GM18867 (cell line): ENCODE results near the gene AGAP1.

ENCODE experiments used
- ATAC-seq: cut with Tn5 transposase; IDR thresholded peaks from one replicate; pipeline ENCODE4 v1.9.1; 2021; ENCODE audit warnings: mild to moderate bottlenecking, moderate library complexity; ENCODE audit not compliant: unreplicated experiment

Gene AGAP1

GRCh38 chr2:236171181-236171679 lies 677.4 kb downstream of the AGAP1 start:
- ATAC-seq = no peak

- ATAC-seq = no peak
These were observed 677.9 kb downstream of the AGAP1 start for GRCh38 chr2:236171680-236172254.

- ATAC-seq = no peak
These were observed 678.6 kb downstream of the AGAP1 start for GRCh38 chr2:236172255-236173035.

DNA sequence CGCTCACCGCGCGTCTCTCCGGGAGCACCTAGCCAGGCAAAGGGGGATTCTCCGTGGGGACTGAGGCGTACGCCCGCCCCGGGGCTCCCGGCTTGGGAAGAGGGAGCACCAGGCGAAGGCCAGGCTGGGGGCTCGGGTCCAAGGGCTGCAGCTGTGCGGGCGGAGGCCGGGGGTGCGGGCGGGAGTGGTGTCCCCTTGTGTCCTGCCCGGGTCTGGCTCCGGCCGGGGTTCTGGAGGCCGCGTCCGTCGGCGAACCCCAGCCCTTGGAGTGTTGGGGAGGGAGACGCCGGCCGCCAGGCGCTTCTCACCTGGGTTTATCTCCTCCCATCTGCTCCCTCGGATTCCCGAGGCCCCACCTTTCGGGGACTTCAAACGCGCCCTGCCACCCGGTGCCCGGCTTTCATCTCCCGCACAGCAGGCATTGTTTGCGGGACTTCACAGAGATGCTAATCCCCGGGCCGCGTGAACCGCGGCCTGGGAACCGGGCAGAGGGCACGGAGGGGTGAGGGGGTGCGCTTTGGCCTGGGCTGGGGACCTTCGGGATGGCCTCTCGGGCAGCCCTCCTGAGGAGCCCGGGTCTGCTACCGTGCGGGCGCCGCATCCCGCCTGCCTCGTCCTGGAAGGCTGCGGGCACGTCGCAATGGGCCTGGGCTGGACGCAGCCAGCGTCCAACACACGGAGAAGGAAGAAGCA lies 679.3 kb downstream of the AGAP1 start:
- no peak for ATAC-seq

DNA sequence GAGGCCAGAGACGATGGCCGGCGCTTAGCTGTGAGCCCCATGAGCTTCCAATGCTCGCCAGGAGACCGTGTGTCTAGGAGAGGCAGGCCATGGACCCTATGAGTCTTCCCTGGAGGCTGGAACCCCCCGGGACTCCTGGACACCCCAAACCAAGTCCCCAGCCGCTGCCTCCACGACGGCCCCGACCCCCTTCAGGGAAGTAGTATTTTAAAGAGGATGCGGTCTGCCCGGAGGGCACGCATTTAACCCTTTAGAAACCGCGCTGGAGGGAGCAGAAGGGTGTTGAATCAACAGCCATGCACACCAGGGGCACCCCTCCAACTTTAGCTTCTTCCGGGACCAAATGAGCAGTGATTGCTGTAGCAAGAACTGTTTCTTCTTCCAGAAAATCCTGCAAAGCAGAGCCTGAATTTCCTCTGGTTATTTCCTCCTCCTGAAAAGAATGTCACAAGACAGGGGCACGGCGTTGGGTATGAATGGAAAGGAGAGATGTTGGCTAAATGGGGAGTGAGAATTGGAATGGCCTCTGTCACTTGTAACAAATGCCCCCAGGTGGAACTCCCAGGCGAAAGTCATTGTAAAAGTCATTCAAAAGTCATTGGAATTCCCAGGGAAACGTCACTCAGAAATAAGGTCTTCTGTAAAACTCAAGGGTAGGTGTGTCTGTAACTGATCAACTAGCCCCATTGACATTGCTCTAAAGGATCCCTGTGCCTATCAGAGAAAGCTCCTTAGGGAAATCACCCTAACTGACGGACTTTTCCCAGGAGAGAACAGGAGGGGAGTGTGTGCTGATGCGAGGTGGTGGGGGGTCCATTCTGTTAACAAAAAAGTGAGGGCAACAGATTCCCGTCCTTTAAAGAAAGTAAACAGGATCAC lies 680.1 kb downstream of the AGAP1 start:
- ATAC-seq = no peak

DNA sequence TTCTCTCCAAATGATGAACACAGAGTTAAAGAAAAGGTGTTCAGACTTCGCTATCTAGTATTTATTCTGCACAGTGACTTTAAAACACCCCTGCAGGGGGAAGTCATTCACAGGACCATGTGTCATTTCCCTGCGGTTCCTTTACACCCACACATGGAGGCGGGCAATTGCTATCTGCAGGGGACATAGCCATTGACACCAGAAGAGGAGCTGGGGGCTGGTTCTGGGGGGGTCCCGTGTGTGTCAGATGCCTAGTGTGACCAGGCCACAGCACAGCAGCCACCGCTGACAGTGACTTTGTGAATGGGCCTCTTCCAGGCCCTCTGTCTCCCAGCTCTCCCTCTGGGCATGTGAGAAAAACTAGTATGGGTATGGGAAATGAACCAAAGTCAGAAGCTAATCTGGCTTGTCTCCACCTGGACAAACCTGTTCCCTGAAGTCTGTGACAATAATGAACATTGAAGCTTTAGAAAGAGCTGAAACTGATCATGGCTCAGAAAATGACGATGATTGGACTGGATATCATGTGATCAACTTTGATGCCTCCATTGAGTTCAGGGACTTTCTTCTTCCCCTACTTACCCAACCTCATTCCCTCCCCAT lies 681.8 kb downstream of the AGAP1 start:
- no peak for ATAC-seq

DNA sequence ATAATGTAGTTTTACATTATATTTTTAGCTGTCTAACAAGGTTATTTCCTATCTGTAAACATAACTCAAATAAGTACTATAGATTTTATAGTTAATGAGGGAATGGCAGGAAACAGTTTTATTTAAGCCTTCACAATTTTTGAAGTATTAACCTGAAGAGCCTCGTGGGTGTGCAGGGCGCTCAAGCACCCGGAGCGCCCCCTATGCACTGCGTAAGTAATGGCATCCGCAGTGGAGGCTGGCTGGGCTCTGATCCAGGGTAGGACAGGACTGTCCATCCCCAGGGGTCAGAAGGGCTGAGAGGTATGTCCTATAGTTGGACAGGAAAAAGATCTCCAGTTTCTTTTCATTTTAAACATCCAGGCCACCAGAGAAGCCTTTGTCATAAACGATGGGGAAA lies 682.6 kb downstream of the AGAP1 start:
- ATAC-seq = no peak

DNA sequence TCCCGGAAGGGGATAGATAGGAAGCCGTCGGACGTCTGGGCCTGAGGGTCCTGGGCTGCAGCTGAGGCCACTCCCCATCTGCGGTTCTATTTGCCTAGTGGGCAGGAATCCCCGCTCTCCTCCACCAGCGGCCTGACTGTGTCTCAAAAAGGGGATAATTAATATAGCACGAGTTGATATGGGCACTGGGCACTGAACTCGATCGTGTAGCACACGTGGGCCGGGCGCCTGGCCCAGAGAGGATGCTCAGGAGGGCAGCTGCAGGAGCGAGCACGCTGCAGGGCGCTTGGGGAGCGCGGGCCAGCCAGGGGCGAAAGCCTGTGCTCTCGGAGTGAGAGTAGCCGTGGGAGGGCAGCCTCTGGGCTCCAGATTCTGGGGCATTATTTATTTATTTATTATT lies 683.1 kb downstream of the AGAP1 start:
- ATAC-seq = no peak

- no peak for ATAC-seq
These were observed 683.7 kb downstream of the AGAP1 start for GRCh38 chr2:236177604-236177966.

DNA sequence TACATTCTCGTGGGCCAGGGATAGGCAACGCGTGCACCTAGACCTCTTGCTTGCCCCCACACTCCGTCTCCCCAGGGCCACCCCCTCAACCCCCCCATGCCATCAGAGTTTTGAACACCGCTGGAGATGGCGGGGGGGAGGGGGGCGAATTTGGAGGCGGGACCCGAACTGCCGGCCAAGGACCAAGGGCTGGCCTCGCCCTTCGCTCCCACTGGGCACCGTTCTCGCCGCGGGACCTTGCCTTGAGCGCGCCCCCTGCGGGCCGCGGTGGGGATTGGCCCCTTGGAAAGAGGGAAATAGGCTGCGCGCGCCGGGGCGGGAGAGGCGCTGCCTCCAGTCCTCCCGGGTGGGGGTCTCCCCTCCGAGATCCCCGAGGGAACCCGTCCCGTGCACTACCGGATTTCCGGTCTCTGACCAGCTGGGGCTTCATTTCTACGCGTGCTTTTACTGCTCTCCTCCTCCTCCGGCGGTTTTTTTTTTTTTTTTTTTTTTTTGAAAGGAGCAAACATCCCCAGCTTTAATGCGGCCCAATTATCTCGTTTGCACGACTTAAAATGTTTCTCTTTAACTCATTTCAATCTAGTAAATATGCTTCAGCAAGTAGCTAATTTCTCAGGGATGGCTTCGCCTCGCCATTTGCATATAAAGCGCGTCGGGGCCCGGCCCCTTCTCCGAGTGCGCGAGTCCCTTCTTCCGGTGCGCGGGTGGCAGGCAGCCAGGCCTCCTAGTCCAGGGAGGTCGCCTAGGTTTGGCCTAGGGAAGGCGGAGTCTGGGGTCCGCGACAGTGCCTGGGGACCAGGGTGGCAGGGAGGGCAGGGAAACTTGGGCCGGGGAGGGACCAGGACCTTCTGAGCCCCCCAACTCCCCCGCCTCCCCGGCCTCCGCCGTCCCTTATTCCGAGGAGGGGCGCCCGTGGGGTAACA lies 684.4 kb downstream of the AGAP1 start:
- no peak for ATAC-seq

DNA sequence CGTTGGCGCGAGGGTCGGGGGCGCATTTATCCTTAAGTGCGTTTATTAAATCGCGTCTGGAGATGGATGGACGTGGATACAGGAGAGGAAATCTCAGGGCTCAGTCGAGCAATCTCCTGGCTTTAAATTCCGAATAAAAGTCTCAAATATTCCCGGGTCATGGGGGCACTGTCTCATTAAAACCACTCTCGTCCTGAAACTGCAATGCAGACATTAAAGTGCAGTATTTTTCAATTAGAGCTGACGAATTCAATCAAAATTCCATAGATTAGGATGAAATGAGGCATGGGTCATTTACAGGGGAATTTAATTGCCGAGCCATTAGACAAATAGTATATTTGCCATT lies 685.0 kb downstream of the AGAP1 start:
- ATAC-seq = no peak

GRCh38 chr2:236179236-236180075 lies 685.6 kb downstream of the AGAP1 start:
- ATAC-seq = no peak

DNA sequence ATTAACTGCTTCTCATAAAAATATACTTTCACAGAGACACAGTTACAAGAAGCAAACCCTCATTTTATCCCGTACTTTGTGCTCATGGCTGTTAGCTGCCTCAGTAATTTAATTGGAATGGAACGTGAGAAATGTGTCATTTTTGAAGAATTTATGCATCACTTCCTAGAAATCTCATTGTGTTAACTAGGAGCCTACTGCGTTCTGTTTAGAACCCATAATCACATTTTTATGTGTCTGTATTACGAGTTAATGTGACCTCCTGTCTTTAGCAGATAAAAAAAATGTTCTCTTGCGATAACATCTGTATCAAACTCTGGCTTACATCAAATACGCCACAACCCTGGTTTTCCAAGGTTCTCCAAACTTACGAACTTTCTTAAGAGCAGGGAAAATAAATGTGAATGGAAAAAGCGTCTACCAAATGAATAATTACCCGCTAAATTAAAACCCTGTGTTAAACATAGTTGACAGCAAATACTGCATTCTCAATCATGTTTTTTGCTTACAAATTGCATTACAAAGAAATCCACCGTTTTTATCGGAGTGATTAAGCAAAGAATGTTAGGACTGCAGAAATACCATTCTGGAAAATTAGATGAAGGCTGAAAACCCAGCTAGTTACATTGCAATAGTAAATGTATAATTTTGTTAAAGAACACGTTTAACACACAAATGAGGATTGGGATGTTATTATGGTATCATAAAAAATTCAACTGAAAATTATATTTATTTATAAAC lies 686.4 kb downstream of the AGAP1 start:
- no peak for ATAC-seq

- no peak for ATAC-seq
These were observed 687.1 kb downstream of the AGAP1 start for GRCh38 chr2:236180831-236181453.
